ENCODE measurements around the gene CFDP1.

CFDP1 gene

GRCh38 chr16:75374388-75374787 is 58.9 kb downstream of the CFDP1 start:
- no peak for DNase-seq (ENCODE audit: low spot score)

GRCh38 chr16:75372236-75372856 is 61.0 kb downstream of the CFDP1 start:
- no peak for DNase-seq (ENCODE audit: low spot score)

DNA sequence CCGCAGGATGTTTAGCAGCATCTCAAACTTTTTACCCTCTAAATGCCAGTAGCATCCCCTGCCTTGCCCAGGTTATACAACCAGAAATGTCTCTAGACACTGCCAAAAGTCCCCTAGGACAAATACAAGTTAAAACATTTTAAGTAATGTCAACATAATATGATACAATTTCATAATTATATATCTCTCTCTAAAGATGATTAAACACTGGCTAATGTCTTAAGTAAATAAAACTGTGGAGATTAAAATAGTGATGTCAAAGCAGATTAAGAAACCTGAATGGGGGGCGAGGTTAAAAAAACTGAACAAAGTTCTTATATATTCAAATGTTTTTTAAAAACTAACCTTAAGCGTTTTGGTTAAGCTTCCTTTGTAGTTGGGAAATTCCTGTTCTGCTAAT is 62.1 kb downstream of the CFDP1 start:
- no peak for DNase-seq (ENCODE audit: low spot score)

DNA sequence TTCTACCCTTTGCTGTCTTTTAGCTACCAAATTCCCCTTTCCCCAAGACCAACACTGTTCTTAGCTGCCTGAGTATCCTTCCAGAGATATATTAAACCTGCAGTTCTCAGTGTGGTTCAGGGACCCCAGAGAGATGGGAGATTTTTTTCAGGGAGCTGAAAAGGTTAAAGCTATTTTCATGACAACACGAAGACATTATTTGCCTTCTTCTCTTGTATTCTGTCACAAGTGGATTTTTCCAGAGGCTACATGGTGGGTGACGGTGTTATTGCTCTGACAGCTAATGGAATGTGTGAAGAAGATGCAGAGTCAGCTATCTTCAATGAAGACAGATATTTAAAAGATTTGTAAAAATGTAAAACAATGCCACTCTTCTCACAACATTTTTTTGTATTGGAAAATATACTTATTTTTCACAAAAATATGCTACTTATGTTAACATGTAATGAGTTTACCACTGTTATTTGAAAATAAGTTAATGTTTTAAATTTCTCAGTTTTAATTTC is 69.0 kb downstream of the CFDP1 start:
- DNase-seq (ENCODE audit: low spot score) = no peak

DNA sequence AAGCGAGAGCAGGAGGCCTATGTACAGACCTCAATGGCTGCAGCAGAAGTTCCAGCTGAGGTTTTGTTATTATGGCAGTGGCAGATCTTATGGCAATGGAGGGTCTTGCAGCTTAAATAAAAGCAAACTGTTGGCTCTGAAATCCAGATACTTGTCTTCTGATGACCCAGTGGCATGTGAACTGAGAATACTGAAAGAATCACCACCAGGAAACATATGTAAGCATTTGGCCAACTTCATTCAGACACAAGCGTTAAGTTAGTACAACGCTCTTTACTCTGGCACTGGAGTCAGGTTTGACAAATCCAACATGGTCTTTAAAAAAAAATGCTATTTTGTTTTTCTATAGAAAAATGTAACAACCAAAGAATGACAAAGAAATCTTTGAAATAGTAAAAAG is 70.5 kb downstream of the CFDP1 start:
- no peak for DNase-seq (ENCODE audit: low spot score)

DNA sequence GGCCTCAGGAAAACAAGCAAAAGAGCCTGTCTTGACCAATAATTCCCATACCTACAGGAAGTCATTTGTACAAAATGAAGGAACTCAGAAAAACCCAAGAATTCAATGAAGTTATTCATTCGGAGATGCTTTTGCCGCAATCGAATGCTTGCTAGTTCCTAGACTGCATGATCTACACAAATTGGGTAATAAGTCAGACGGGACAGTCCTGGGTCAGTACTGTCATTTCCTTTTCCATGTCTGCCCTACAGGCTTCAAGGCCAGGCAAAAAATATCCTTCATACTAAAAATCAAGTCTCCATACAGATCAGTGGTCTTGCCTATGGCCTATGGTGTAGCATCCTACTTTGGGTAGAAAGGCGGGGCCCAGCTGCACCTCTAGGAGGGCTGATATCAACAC is 71.4 kb downstream of the CFDP1 start:
- no peak for DNase-seq (ENCODE audit: low spot score)

GRCh38 chr16:75354170-75354569 is 79.1 kb downstream of the CFDP1 start:
- DNase-seq (ENCODE audit: low spot score) = no peak

DNA sequence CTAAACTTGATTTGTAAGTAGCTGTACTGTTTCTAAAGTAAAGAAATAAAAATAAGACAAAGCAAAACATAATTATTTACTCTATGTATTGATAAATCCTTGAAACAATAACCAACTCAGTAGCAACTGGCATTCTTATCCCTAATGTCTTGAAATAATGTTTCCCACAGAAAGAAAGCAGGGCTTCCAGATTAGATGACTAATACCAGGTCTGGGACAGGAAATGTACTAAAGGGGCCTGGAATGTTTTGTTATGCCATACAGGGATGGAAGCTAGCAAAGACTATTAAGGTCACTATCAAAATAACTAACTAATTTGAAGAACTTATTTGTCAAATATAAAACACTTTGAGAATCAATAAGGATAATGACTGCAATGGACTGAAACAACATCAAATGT is 82.1 kb downstream of the CFDP1 start:
- no peak for DNase-seq (ENCODE audit: low spot score)

DNA sequence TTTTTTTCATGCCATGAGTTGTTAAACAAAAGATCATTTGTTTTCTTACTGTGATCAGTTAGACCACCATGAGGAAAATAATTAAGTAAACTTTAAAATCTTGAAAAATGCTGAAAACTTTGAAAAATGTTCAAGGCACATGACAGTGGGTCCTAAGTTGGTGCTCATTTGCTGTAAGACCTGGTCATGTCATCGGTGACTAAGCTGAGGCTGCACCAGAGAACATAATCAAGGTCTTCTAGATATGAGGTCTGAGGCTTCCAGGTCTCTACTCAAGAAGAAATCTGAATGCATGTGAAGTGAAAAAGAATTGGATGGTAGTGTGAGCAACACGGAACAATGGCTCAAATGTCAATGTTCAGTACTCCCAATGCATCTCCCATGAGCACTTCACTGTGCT is 87.6 kb downstream of the CFDP1 start:
- DNase-seq (ENCODE audit: low spot score) = no peak

GRCh38 chr16:75343941-75344340 is 89.4 kb downstream of the CFDP1 start:
- no peak for DNase-seq (ENCODE audit: low spot score)

GRCh38 chr16:75343286-75343685 is 90.0 kb downstream of the CFDP1 start:
- DNase-seq (ENCODE audit: low spot score) = no peak

DNA sequence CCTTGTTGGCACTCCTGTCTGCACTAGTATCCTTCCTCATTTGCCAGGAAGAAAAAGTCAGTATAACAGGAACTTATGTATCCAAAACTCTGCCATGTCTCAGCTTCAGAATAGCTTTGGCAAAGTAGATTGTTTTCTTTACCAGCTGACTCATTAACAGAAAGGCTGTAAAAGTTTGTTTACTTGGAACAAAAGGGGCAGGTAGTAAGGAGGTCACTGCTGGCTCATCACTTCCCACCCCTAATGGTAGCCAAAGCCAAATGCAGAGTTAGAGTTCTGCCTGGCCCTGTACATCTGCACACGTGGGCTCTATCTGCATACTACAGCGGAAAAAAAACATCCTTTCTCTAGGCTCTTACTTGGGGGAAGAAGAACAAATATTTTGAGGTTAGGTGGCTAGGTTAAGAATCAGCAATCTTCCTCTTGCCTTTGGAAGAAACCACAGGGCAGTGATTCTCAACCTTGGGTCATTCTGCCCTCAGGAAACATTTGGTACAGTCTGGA is 90.9 kb downstream of the CFDP1 start:
- no peak for DNase-seq (ENCODE audit: low spot score)

DNA sequence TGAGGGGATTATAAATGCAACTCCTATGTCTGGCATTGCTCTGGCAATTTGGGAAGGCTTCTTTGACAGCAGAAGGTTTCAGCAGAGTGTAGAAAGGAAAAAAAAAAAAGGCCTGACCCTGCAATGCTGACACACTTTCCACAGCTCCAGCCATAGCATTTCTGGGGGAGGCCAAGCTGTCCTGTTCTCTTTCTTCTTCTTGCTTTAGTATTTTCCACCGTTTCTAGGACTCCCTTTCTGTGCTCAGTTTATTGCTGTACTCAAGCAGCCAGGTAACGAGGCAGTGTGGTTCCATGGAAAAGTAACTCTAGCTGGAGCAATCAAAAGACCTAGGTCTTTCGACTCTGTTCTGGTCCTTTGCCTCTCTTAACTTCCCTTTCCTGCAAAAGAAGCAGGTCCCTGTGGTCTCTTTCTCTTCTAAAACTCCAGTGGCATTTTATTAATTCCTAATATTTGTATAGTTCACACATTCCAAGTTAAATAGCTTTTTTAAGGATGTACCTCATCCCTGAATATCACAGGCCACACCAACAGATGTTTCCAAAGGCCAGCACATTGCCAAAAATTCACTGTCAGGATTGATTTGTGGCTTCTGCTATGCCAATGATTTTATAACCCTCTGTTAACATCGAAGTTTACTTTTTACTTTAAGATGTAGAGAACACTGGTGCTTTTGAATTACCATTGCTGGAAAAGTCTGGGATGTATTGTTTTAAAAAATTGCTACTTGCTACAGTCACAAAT is 91.6 kb downstream of the CFDP1 start:
- DNase-seq (ENCODE audit: low spot score) = peak; percentile 13

DNA sequence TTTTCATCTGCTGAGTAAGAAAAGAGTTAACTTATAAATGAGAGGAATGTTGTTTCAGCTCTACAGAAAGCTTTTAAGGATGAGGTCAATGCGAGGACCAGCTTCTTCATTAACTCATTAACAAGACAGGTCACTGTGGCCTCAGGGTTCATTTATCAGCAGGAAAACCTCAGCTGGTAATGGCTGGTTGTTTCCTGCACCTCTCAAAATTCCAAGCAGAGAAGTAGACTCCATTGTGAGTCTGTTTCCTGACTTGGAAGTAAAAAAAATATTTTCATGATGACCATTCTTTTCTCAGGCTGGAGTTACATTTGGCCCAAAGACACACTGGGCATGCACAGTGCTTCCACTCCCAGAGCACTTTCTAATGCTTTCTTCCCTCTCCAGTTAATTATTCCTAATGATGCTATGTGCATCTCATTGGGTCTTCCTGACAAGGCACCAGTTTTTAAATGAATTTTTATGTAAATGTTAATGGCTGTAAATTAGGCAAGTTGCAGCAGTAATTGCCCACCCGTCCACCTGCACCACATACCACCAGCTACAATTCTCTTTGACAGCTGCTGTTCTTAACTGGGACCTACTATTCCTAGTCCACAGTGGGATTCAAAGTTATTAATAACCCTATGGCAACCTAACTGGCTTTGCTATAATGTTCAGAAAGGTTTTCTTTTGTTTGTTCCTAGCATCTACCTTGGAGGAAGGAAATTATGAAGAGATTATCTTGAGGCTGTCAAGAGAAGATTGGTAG is 92.4 kb downstream of the CFDP1 start:
- DNase-seq (ENCODE audit: low spot score) = no peak

DNA sequence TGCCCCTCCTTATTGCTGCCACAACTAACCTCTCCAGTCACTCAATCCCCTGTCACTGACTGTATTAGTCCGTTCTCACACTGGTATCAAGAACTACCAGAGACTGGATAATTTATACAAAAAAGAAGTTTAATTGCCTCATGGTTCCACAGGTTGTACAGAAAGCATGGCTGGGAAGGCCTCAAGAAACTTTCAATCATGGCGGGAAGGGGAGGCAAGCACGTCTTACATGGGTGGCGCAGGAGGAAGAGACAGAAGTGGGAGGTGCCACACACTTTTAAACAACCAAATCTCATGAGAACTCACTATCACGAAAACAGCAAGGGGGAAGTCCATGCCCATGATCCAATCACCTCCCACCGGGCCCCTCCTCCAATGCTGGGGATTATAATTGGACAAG is 95.9 kb downstream of the CFDP1 start:
- DNase-seq (ENCODE audit: low spot score) = no peak

GRCh38 chr16:75336521-75336920 is 96.8 kb downstream of the CFDP1 start:
- no peak for DNase-seq (ENCODE audit: low spot score)

DNA sequence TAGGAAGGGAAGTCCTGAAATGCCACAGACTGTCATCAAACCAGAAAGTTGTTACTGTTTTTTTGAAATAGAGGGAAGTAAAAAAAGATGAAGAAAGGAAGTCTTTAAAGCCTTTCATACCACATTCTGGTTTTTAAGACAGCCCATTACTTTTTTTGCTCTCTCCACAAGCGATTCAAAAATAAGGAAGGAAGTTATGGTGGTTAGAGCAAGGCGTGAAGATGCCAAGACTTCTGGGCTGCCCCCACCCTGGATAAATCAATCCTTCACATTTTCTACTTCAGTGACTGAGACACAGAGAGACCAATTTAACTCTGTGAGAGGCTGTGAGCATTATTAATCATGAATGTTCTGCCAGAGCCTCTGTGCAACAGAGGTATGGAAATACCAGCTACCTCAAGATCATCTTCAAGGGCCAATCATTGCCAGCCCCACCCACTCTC is 99.6 kb downstream of the CFDP1 start:
- no peak for DNase-seq (ENCODE audit: low spot score)

DNA sequence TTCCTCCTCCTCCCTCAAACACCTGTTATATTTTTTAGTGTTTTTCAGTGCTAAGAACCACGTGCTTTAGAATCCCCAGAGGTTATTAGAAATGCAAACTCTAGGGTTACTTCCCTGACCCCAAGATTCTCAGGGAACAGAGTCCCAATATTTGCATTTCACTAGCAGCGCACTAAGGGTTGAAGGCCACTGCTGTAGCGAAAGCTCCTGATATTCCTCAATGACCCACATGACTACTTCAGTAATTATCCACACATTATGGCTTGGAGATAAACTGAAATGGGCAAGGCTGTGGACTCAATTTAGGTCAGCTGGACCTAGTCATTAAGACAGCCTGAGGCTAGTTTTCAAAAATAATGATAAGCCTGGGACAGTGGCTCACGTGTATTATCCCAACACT is 103.4 kb downstream of the CFDP1 start:
- DNase-seq (ENCODE audit: low spot score) = no peak

DNA sequence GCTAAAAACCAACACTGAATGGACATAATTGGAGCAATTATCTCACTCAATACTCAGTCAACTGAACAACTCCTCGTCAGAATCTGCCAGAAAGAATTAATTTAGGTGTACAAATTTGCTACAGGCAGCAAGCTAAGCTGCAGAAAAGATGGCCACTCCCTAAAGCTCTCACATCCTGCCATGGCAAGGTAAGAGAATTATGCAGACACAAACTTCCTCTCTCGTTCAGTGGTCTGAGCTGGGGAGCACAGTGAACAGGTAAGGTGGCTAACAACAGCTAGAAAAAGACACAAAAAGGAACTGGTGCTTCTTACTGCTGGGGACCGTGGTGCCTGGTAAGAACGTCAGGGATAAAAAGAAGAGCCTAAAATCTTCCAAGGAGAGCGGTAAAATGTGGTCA is 107.0 kb downstream of the CFDP1 start:
- no peak for DNase-seq (ENCODE audit: low spot score)

- peak; percentile 20 for DNase-seq (ENCODE audit: low spot score)
Observed at GRCh38 chr16:75323933-75324332, 109.4 kb downstream of the CFDP1 start.

- DNase-seq (ENCODE audit: low spot score) = no peak
Observed at GRCh38 chr16:75323198-75323597, 110.1 kb downstream of the CFDP1 start.

DNA sequence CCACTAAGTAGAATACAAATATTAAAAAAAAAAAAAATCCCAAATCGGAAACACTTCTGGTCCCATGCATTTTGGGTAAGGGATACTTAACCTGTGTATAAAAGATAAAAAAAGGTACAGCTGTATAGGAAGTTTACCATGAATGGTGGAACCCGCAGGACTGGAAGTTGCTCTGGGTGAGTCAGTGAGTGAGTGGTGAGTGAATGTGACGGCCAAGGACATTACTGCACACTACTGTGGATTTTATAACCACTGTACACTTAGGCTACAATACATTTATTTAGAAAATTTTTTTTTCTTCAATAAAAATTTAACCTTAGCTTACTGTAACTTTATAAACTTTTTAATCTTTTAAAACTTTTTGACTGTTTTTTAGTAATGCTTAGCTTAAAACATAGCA is 110.6 kb downstream of the CFDP1 start:
- no peak for DNase-seq (ENCODE audit: low spot score)

Data from SK-N-DZ (cell line).